H1 (cell line): ENCODE results near the gene MXD3.

ENCODE experiments used
- CHD1 ChIP-seq: IDR thresholded peaks from 2 replicates; pipeline ENCODE4 v1.6.1; 2012; ENCODE audit warnings: low read depth, low read length, improper control_type of control experiment
- EGR1 ChIP-seq: IDR thresholded peaks from 2 replicates; pipeline ENCODE4 v1.6.1; 2011; ENCODE audit warnings: low read depth, low read length, borderline replicate concordance
- EZH2 ChIP-seq: fragments of 200-600 bp; sonication (generic); IDR thresholded peaks from 2 replicates; pipeline ENCODE4 v1.7.1; 2012; ENCODE audit warnings: low read depth, mild to moderate bottlenecking, moderate library complexity, low read length, inconsistent platforms; ENCODE audit not compliant: severe bottlenecking
- HDAC2 ChIP-seq, 2 experiments: fragments of 300-600 bp in 1 of 2; sonication (generic) in 1 of 2; IDR thresholded peaks; 2 replicates each; pipeline ENCODE4 v1.6.1; 2011 to 2012; ENCODE audit warnings: low read depth in 2 of 2, low read length in 2 of 2, mild to moderate bottlenecking in 2 of 2, moderate library complexity in 2 of 2, borderline replicate concordance in 1 of 2, inconsistent platforms in 1 of 2
- POLR2A ChIP-seq, 2 experiments: IDR thresholded peaks; 1 replicate in 1 of 2; 2 replicates in 1 of 2; pipeline ENCODE4 v1.6.1; 2011; ENCODE audit warnings: low read depth in 2 of 2, low read length in 2 of 2, mild to moderate bottlenecking in 2 of 2; ENCODE audit errors: control extremely low read depth in 1 of 2
- RFX5 ChIP-seq: IDR thresholded peaks from 2 replicates; pipeline ENCODE4 v1.6.1; 2011; ENCODE audit warnings: low read depth, low read length, improper control_type of control experiment, borderline replicate concordance
- SP1 ChIP-seq: IDR thresholded peaks from 2 replicates; pipeline ENCODE4 v1.6.1; 2011; ENCODE audit warnings: low read depth, low read length
- YY1 ChIP-seq: IDR thresholded peaks from 2 replicates; pipeline ENCODE4 v1.6.1; 2011; ENCODE audit warnings: low read depth, mild to moderate bottlenecking, low read length
- TF ChIP-seq, protein P1 (sequence below), 3 experiments: IDR thresholded peaks; 1 replicate in 2 of 3; 2 replicates in 1 of 3; pipeline versions ENCODE4 v1.5.1 to v1.6.1; 2011; ENCODE audit warnings: low read length in 3 of 3, mild to moderate bottlenecking in 3 of 3, inconsistent platforms in 2 of 3, low read depth in 1 of 3, moderate library complexity in 1 of 3; ENCODE audit not compliant: insufficient read depth in 1 of 3; ENCODE audit errors: control extremely low read depth in 1 of 3

- TF ChIP-seq RFX5: no peak
- TF ChIP-seq CHD1: no peak
- TF ChIP-seq EZH2: no peak
- peak; percentile 95 for TF ChIP-seq YY1
- TF ChIP-seq POLR2A (IDR thresholded peaks at IDR 0.05; ENCODE audit: control extremely low read depth in 1 of 2, low read depth in 2 of 2, low read length in 2 of 2): peak in 1 of 2 experiments; percentile 83; a peak in 2 of 3 replicates
- TF ChIP-seq HDAC2 (IDR thresholded peaks at IDR 0.05; ENCODE audit: borderline replicate concordance in 1 of 2, low read depth in 2 of 2, low read length in 2 of 2): peak; percentile 12 to 83; a peak in 1 of 4 replicates
- TF ChIP-seq, protein P1, sequence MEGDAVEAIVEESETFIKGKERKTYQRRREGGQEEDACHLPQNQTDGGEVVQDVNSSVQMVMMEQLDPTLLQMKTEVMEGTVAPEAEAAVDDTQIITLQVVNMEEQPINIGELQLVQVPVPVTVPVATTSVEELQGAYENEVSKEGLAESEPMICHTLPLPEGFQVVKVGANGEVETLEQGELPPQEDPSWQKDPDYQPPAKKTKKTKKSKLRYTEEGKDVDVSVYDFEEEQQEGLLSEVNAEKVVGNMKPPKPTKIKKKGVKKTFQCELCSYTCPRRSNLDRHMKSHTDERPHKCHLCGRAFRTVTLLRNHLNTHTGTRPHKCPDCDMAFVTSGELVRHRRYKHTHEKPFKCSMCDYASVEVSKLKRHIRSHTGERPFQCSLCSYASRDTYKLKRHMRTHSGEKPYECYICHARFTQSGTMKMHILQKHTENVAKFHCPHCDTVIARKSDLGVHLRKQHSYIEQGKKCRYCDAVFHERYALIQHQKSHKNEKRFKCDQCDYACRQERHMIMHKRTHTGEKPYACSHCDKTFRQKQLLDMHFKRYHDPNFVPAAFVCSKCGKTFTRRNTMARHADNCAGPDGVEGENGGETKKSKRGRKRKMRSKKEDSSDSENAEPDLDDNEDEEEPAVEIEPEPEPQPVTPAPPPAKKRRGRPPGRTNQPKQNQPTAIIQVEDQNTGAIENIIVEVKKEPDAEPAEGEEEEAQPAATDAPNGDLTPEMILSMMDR (IDR thresholded peaks at IDR 0.05; ENCODE audit: control extremely low read depth in 1 of 3, insufficient read depth in 1 of 3, low read depth in 1 of 3, low read length in 3 of 3): no peak
- peak; percentile 96 for TF ChIP-seq SP1
- TF ChIP-seq EGR1: no peak
These were observed 40.0 kb upstream of the MXD3 start, which contains the start of gene LMAN2 for GRCh38 chr5:177351392-177352329.
